ENCODE measurements around the gene PTPRA. TPM values are rescaled to one million over a fixed set of nuclear protein-coding genes. Genes with fewer than 3 reads are reported as not detected.

Gene PTPRA
- total and polyA plus RNA-seq, 2 of the 13 experiments (the other 11 are each of a cell fraction or from before 2014, with no cell fraction given): 47.2 to 127 TPM

- peak; percentile 33; the same call in 1 of the 2 replicates for TF ChIP-seq SIN3B (IDR thresholded peaks at IDR 0.05; ENCODE audit: low read length)
- TF ChIP-seq MLLT10 (CRISPR knock-in tag; IDR thresholded peaks at IDR 0.05): no peak
- TF ChIP-seq ISL2 (CRISPR knock-in tag; IDR thresholded peaks at IDR 0.05): peak; percentile 64; the same call in 1 of the 2 replicates
- no peak for TF ChIP-seq ZKSCAN5 (CRISPR knock-in tag; IDR thresholded peaks at IDR 0.05)
- peak; percentile 83 for TF ChIP-seq ASH2L (IDR thresholded peaks at IDR 0.05; ENCODE audit: insufficient read length, low read depth, low read length)
- no peak for TF ChIP-seq ZNF790 (CRISPR knock-in tag; IDR thresholded peaks at IDR 0.05; ENCODE audit: borderline replicate concordance)
- TF ChIP-seq ZHX2 (IDR thresholded peaks at IDR 0.05; ENCODE audit: low read depth): peak; percentile 47; the same call in 1 of the 2 replicates
- no peak for TF ChIP-seq ZHX2 (CRISPR knock-in tag; IDR thresholded peaks at IDR 0.05; ENCODE audit: borderline replicate concordance)
- no peak for TF ChIP-seq KDM5B (CRISPR knock-in tag; IDR thresholded peaks at IDR 0.05; ENCODE audit: borderline replicate concordance)
- TF ChIP-seq RFX5 (IDR thresholded peaks at IDR 0.05; ENCODE audit: low read depth, low read length): no peak
- TF ChIP-seq TOPORS (CRISPR knock-in tag; IDR thresholded peaks at IDR 0.05): 0 out of 2 replicates have a peak, but pooled peaks have one; percentile 3
- TF ChIP-seq ZNF350 (CRISPR knock-in tag; IDR thresholded peaks at IDR 0.05; ENCODE audit: borderline replicate concordance, low read depth): 0 out of 2 replicates have a peak, but pooled peaks have one; percentile 5
- 0 out of 2 replicates have a peak, but pooled peaks have one; percentile 38 for TF ChIP-seq TP53 (CRISPR knock-in tag; conservative IDR thresholded peaks at IDR 0.05)
- no peak; the same call in 1 of the 2 replicates for TF ChIP-seq SALL2 (CRISPR knock-in tag; IDR thresholded peaks at IDR 0.05)
- 0 out of 2 replicates have a peak, but pooled peaks have one; percentile 20 for TF ChIP-seq ZNF264 (CRISPR knock-in tag; IDR thresholded peaks at IDR 0.05)
- no peak for TF ChIP-seq SP140L (CRISPR knock-in tag; IDR thresholded peaks at IDR 0.05; ENCODE audit: borderline replicate concordance)
- peak; percentile 60; the same call in 1 of the 2 replicates for TF ChIP-seq ETV5 (CRISPR knock-in tag; IDR thresholded peaks at IDR 0.05; ENCODE audit: borderline replicate concordance)
- TF ChIP-seq PHF20 (CRISPR knock-in tag; IDR thresholded peaks at IDR 0.05): no peak
- TF ChIP-seq SOX13 (IDR thresholded peaks at IDR 0.05): 0 out of 2 replicates have a peak, but pooled peaks have one; percentile 8
- no peak for TF ChIP-seq SOX13 (CRISPR knock-in tag; conservative IDR thresholded peaks at IDR 0.05 in 1 of 2, IDR thresholded peaks at IDR 0.05 in 1 of 2)
- peak; percentile 88 for TF ChIP-seq HNRNPLL (IDR thresholded peaks at IDR 0.05; ENCODE audit: low read depth, low read length, poor library complexity, severe bottlenecking)
- 0 out of 2 replicates have a peak, but pooled peaks have one; percentile 31 for TF ChIP-seq ZNF367 (CRISPR knock-in tag; IDR thresholded peaks at IDR 0.05; ENCODE audit: borderline replicate concordance)
- TF ChIP-seq REPIN1 (CRISPR knock-in tag; IDR thresholded peaks at IDR 0.05; ENCODE audit: borderline replicate concordance, low read depth): no peak
- TF ChIP-seq POLR2AphosphoS5 (IDR thresholded peaks at IDR 0.05; ENCODE audit: low read depth, low read length): peak; percentile 43; the same call in 1 of the 2 replicates
- peak; percentile 26; the same call in 1 of the 2 replicates for TF ChIP-seq SNAI1 (CRISPR knock-in tag; IDR thresholded peaks at IDR 0.05; ENCODE audit: borderline replicate concordance)
- TF ChIP-seq HCFC1 (IDR thresholded peaks at IDR 0.05; ENCODE audit: low read depth, low read length): 0 out of 2 replicates have a peak, but pooled peaks have one; percentile 17
Observed at GRCh38 chr20:2840967-2841531, 32.2 kb upstream of the PTPRA start (continued).
